Activated naive CD4-positive, alpha-beta T cell treated with anti-CD3 and anti-CD28 coated beads, Interleukin-2, amount 50 U/mL, for 16 hours (primary cell): ENCODE data around the gene MATN3.

Experiments used
- DNase-seq: peaks from one replicate; pipeline ENCODE4 v3.0.0-alpha.2; 2020

MATN3 gene

GRCh38 chr2:20035955-20036666 is 23.6 kb upstream of the MATN3 start:
- no peak for DNase-seq

GRCh38 chr2:20034821-20035220 is 22.4 kb upstream of the MATN3 start:
- no peak for DNase-seq

- no peak for DNase-seq
Observed at GRCh38 chr2:20034218-20034617, 21.8 kb upstream of the MATN3 start.

- DNase-seq: no peak
Observed at GRCh38 chr2:20033322-20033721, 20.9 kb upstream of the MATN3 start.

- DNase-seq: no peak
Observed at GRCh38 chr2:20030224-20030623, 17.8 kb upstream of the MATN3 start.

- DNase-seq: no peak
Observed at GRCh38 chr2:20027705-20028434, 15.4 kb upstream of the MATN3 start.

- no peak for DNase-seq
Observed at GRCh38 chr2:20027260-20027677, 14.8 kb upstream of the MATN3 start.

GRCh38 chr2:20025065-20025786 is 12.8 kb upstream of the MATN3 start:
- DNase-seq: no peak

GRCh38 chr2:20023688-20024087 is 11.2 kb upstream of the MATN3 start:
- DNase-seq: no peak

GRCh38 chr2:20021405-20022009 is 9.0 kb upstream of the MATN3 start:
- no peak for DNase-seq

- DNase-seq: no peak
Observed at GRCh38 chr2:20019747-20020146, 7.3 kb upstream of the MATN3 start.

- DNase-seq: no peak
Observed at GRCh38 chr2:20018601-20019152, 6.2 kb upstream of the MATN3 start.

GRCh38 chr2:20016346-20016745 is 3.9 kb upstream of the MATN3 start:
- DNase-seq: no peak

GRCh38 chr2:20015482-20016083 is 3.1 kb upstream of the MATN3 start:
- DNase-seq: no peak

- DNase-seq: no peak
Observed at GRCh38 chr2:20013126-20013849, 820 bp upstream of the MATN3 start.

- no peak for DNase-seq
Observed at GRCh38 chr2:20012032-20012281, 511 bp downstream of the MATN3 start.

GRCh38 chr2:20011276-20012031 is 1.0 kb downstream of the MATN3 start:
- no peak for DNase-seq

- no peak for DNase-seq
Observed at GRCh38 chr2:20008703-20009102, 3.8 kb downstream of the MATN3 start.

GRCh38 chr2:20005891-20006470 is 6.5 kb downstream of the MATN3 start:
- no peak for DNase-seq

- DNase-seq: no peak
Observed at GRCh38 chr2:20005067-20005627, 7.3 kb downstream of the MATN3 start.

GRCh38 chr2:20001361-20001863 is 11.1 kb downstream of the MATN3 start:
- no peak for DNase-seq
